Pons (tissue), 1 donor: Measurements from ENCODE around the gene CINP.
"Not testable (repeated sequence)": the region's sequence is repeated elsewhere in the genome, so short reads cannot be mapped to it uniquely, and the experiment has no call there.

Source experiments
- DNase-seq: peaks from one replicate; pipeline ENCODE4 v3.0.0-alpha.2; 2016; ENCODE audit warnings: low spot score

Gene CINP

GRCh38 chr14:102320671-102321455, 41.8 kb downstream of the CINP start:
- DNase-seq: no peak

- peak; percentile 49 for DNase-seq
Measured at GRCh38 chr14:102320033-102320660, 42.5 kb downstream of the CINP start.

GRCh38 chr14:102319351-102320032, 43.2 kb downstream of the CINP start, which contains the start of gene ZNF839:
Gene ZNF839 (plus strand): TSS chr14:102319746. CDS start chr14:102319766, 20 bp downstream.
- peak; percentile 87 for DNase-seq

GRCh38 chr14:102318781-102319276, 43.9 kb downstream of the CINP start:
- DNase-seq: no peak

- peak; percentile 74 for DNase-seq
Measured at GRCh38 chr14:102317564-102318248, 45.0 kb downstream of the CINP start.

- DNase-seq: peak; percentile 91
Measured at GRCh38 chr14:102316743-102317563, 45.7 kb downstream of the CINP start.

- DNase-seq: no peak
Measured at GRCh38 chr14:102316338-102316742, 46.4 kb downstream of the CINP start.

- DNase-seq: peak; percentile 38
Measured at GRCh38 chr14:102315121-102315520, 47.6 kb downstream of the CINP start.

GRCh38 chr14:102314242-102315011, 48.3 kb downstream of the CINP start:
- peak; percentile 86 for DNase-seq

- DNase-seq: peak; percentile 96
Measured at GRCh38 chr14:102304611-102305506, 57.8 kb downstream of the CINP start, which contains the start of gene MOK. Gene MOK (minus strand): TSS chr14:102305164. CDS start chr14:102304968, 196 bp downstream.

GRCh38 chr14:102303664-102304063, 59.0 kb downstream of the CINP start:
- DNase-seq: no peak

GRCh38 chr14:102298303-102299070, 64.2 kb downstream of the CINP start:
- not testable (repeated sequence) for DNase-seq
